ENCODE results near the gene ST3GAL5.

Gene ST3GAL5

GRCh38 chr2:85812094-85812735 lies 76.6 kb downstream of the ST3GAL5 start:
- DNase-seq (ENCODE audit: low read depth), result no peak
- no peak overlapping the region for H3K4me3 ChIP-seq (ENCODE audit: low read length)
- TF ChIP-seq CTCF (conservative IDR thresholded peaks at IDR 0.05; ENCODE audit: low read depth, low read length), result no peak

GRCh38 chr2:85811180-85812093 lies 77.4 kb downstream of the ST3GAL5 start:
- TF ChIP-seq CTCF (conservative IDR thresholded peaks at IDR 0.05; ENCODE audit: low read depth, low read length), result no peak
- H3K4me3 ChIP-seq (ENCODE audit: low read length), result no peak overlapping the region
- DNase-seq (ENCODE audit: low read depth), result no peak

- no peak for DNase-seq (ENCODE audit: low read depth)
- no peak for TF ChIP-seq CTCF (conservative IDR thresholded peaks at IDR 0.05; ENCODE audit: low read depth, low read length)
- H3K4me3 ChIP-seq (ENCODE audit: low read length), result no peak overlapping the region
These were observed 78.2 kb downstream of the ST3GAL5 start for GRCh38 chr2:85810371-85811179.

- no peak overlapping the region for H3K4me3 ChIP-seq (ENCODE audit: low read length)
- no peak for TF ChIP-seq CTCF (conservative IDR thresholded peaks at IDR 0.05; ENCODE audit: low read depth, low read length)
- no peak for DNase-seq (ENCODE audit: low read depth)
These were observed 81.0 kb downstream of the ST3GAL5 start for GRCh38 chr2:85807756-85808155.

GRCh38 chr2:85806358-85807118 lies 82.3 kb downstream of the ST3GAL5 start:
- TF ChIP-seq CTCF (conservative IDR thresholded peaks at IDR 0.05; ENCODE audit: low read depth, low read length), result no peak
- no peak overlapping the region for H3K4me3 ChIP-seq (ENCODE audit: low read length)
- no peak for DNase-seq (ENCODE audit: low read depth)

- no peak overlapping the region for H3K4me3 ChIP-seq (ENCODE audit: low read length)
- DNase-seq (ENCODE audit: low read depth), result no peak
- peak; percentile 72 for TF ChIP-seq CTCF (conservative IDR thresholded peaks at IDR 0.05; ENCODE audit: low read depth, low read length)
These were observed 84.2 kb downstream of the ST3GAL5 start for GRCh38 chr2:85804583-85804982.
